ENCODE results near the gene CNTNAP2.

Gene CNTNAP2

GRCh38 chr7:147497246-147497645 lies 1380.6 kb downstream of the CNTNAP2 start:
- no peak for DNase-seq (ENCODE audit: low read depth)

GRCh38 chr7:147498081-147498480 lies 1381.5 kb downstream of the CNTNAP2 start:
- no peak for DNase-seq (ENCODE audit: low read depth)

GRCh38 chr7:147509035-147509501 lies 1392.5 kb downstream of the CNTNAP2 start:
- peak; percentile 31 for DNase-seq (ENCODE audit: low read depth)

GRCh38 chr7:147509541-147510200 lies 1393.1 kb downstream of the CNTNAP2 start:
- DNase-seq (ENCODE audit: low read depth), result peak; percentile 64

- DNase-seq (ENCODE audit: low read depth), result no peak
Observed at GRCh38 chr7:147510201-147510542, 1393.6 kb downstream of the CNTNAP2 start.

- peak; percentile 63 for DNase-seq (ENCODE audit: low read depth)
Observed at GRCh38 chr7:147510923-147511322, 1394.3 kb downstream of the CNTNAP2 start.

GRCh38 chr7:147513451-147513850 lies 1396.8 kb downstream of the CNTNAP2 start:
- DNase-seq (ENCODE audit: low read depth), result no peak

GRCh38 chr7:147516391-147516790 lies 1399.8 kb downstream of the CNTNAP2 start:
- DNase-seq (ENCODE audit: low read depth), result no peak

- no peak for DNase-seq (ENCODE audit: low read depth)
Observed at GRCh38 chr7:147519062-147519461, 1402.5 kb downstream of the CNTNAP2 start.

GRCh38 chr7:147523056-147523455 lies 1406.5 kb downstream of the CNTNAP2 start:
- peak; percentile 47 for DNase-seq (ENCODE audit: low read depth)

- DNase-seq (ENCODE audit: low read depth), result no peak
Observed at GRCh38 chr7:147524726-147525250, 1408.2 kb downstream of the CNTNAP2 start.

GRCh38 chr7:147525325-147525724 lies 1408.7 kb downstream of the CNTNAP2 start:
- DNase-seq (ENCODE audit: low read depth), result no peak

GRCh38 chr7:147535701-147536111 lies 1419.1 kb downstream of the CNTNAP2 start:
- DNase-seq (ENCODE audit: low read depth), result peak; percentile 71

- no peak for DNase-seq (ENCODE audit: low read depth)
Observed at GRCh38 chr7:147539685-147540084, 1423.1 kb downstream of the CNTNAP2 start.

- no peak for DNase-seq (ENCODE audit: low read depth)
Observed at GRCh38 chr7:147540743-147541142, 1424.1 kb downstream of the CNTNAP2 start.

- no peak for DNase-seq (ENCODE audit: low read depth)
Observed at GRCh38 chr7:147541261-147541660, 1424.7 kb downstream of the CNTNAP2 start.

GRCh38 chr7:147547252-147547897 lies 1430.8 kb downstream of the CNTNAP2 start:
- no peak for DNase-seq (ENCODE audit: low read depth)

- DNase-seq (ENCODE audit: low read depth), result no peak
Observed at GRCh38 chr7:147556317-147556716, 1439.7 kb downstream of the CNTNAP2 start.

- no peak for DNase-seq (ENCODE audit: low read depth)
Observed at GRCh38 chr7:147563669-147564068, 1447.1 kb downstream of the CNTNAP2 start.

- no peak for DNase-seq (ENCODE audit: low read depth)
Observed at GRCh38 chr7:147564786-147565476, 1448.3 kb downstream of the CNTNAP2 start.

- DNase-seq (ENCODE audit: low read depth), result no peak
Observed at GRCh38 chr7:147567043-147567442, 1450.4 kb downstream of the CNTNAP2 start.

- no peak for DNase-seq (ENCODE audit: low read depth)
Observed at GRCh38 chr7:147569116-147569913, 1452.7 kb downstream of the CNTNAP2 start.

Measured in stromal cell of bone marrow (primary cell).